ENCODE measurements around the gene COA6. TPM values are rescaled to one million over a fixed set of nuclear protein-coding genes. Genes with fewer than 3 reads are reported as not detected.
"Not testable (repeated sequence)": the region's sequence is repeated elsewhere in the genome, so short reads cannot be mapped to it uniquely, and the experiment has no call there.

The COA6 gene
- total and polyA plus RNA-seq, 2 experiments from 2014 or later: 67.8 to 82.9 TPM

GRCh38 chr1:234398849-234399381 is 25.7 kb downstream of the COA6 start:
- Histone ChIP-seq H3K27ac (no peak overlapping the region), H3K36me3 (replicated peaks; ENCODE audit: insufficient read depth, low read depth) (no peaks in the 10 kb centered on the region), H3K4me3 (no peak overlapping the region), H3K4me1 (ENCODE audit: insufficient read depth) (no peaks in the 10 kb centered on the region), H3K4me2 (no peak overlapping the region), H3K79me2 (no peaks in the 10 kb centered on the region), H3K27me3 (no peaks in the 10 kb centered on the region), H3K9me2 (replicated peaks; ENCODE audit: insufficient read depth) (no peaks in the 10 kb centered on the region), H3K9me3 (ENCODE audit: low read depth) (no peaks in the 10 kb centered on the region), H2AFZ (no peak overlapping the region), H4K20me1 (ENCODE audit: insufficient read depth, poor library complexity, severe bottlenecking) (no peaks in the 10 kb centered on the region)
- DNase-seq (ENCODE audit: low spot score): no peak
- 90% methylated on average over 8 of the region's 8 CpGs for WGBS (ENCODE audit: low lambda C conversion rate, missing lambda C conversion rate)
- TF ChIP-seq CTCF (IDR thresholded peaks at IDR 0.05; ENCODE audit: poor library complexity): no peak
- no peak for TF ChIP-seq EZH2phosphoT487 (IDR thresholded peaks at IDR 0.05; ENCODE audit: low read depth, severe bottlenecking, unreplicated experiment)
- no peak for TF ChIP-seq EZH2 (IDR thresholded peaks at IDR 0.05; ENCODE audit: borderline replicate concordance)

- H3K4me2 ChIP-seq; H3K9me2 ChIP-seq (replicated peaks; ENCODE audit: insufficient read depth); H2AFZ ChIP-seq; H4K20me1 ChIP-seq (ENCODE audit: insufficient read depth, poor library complexity, severe bottlenecking); H3K27ac ChIP-seq; H3K79me2 ChIP-seq; H3K27me3 ChIP-seq; H3K4me1 ChIP-seq (ENCODE audit: insufficient read depth); DNase-seq (ENCODE audit: low spot score); H3K4me3 ChIP-seq; H3K36me3 ChIP-seq (replicated peaks; ENCODE audit: insufficient read depth, low read depth); H3K9me3 ChIP-seq (ENCODE audit: low read depth): not testable (repeated sequence)
- WGBS (ENCODE audit: low lambda C conversion rate, missing lambda C conversion rate): 93% methylated on average over 5 of the region's 6 CpGs
Observed at GRCh38 chr1:234399515-234399914, 26.3 kb downstream of the COA6 start.

GRCh38 chr1:234400773-234401172 is 27.5 kb downstream of the COA6 start:
- H2AFZ ChIP-seq: no peak overlapping the region
- TF ChIP-seq EZH2phosphoT487 (IDR thresholded peaks at IDR 0.05; ENCODE audit: low read depth, severe bottlenecking, unreplicated experiment) (no peak), CTCF (IDR thresholded peaks at IDR 0.05; ENCODE audit: poor library complexity) (no peak), EZH2 (IDR thresholded peaks at IDR 0.05; ENCODE audit: borderline replicate concordance) (no peak)
- no peak overlapping the region for H3K4me3 ChIP-seq
- H3K9me2 ChIP-seq (replicated peaks; ENCODE audit: insufficient read depth): no peaks in the 10 kb centered on the region
- no peak for DNase-seq (ENCODE audit: low spot score)
- H3K79me2 ChIP-seq: no peaks in the 10 kb centered on the region
- H3K4me2 ChIP-seq: no peak overlapping the region
- H3K4me1 ChIP-seq (ENCODE audit: insufficient read depth): no peaks in the 10 kb centered on the region
- H3K9me3 ChIP-seq (ENCODE audit: low read depth): no peaks in the 10 kb centered on the region
- H3K27me3 ChIP-seq: no peaks in the 10 kb centered on the region
- H4K20me1 ChIP-seq (ENCODE audit: insufficient read depth, poor library complexity, severe bottlenecking): no peaks in the 10 kb centered on the region
- H3K36me3 ChIP-seq (replicated peaks; ENCODE audit: insufficient read depth, low read depth): no peaks in the 10 kb centered on the region
- H3K27ac ChIP-seq: no peak overlapping the region

GRCh38 chr1:234401658-234402057 is 28.4 kb downstream of the COA6 start:
- H2AFZ ChIP-seq: no peak overlapping the region
- no peak overlapping the region for H3K4me3 ChIP-seq
- H3K27ac ChIP-seq: no peak overlapping the region
- no peaks in the 10 kb centered on the region for H3K9me3 ChIP-seq (ENCODE audit: low read depth)
- H3K4me2 ChIP-seq: no peak overlapping the region
- no peaks in the 10 kb centered on the region for H3K4me1 ChIP-seq (ENCODE audit: insufficient read depth)
- H3K36me3 ChIP-seq (replicated peaks; ENCODE audit: insufficient read depth, low read depth): no peaks in the 10 kb centered on the region
- 99% methylated on average over 3 of the region's 3 CpGs for WGBS (ENCODE audit: low lambda C conversion rate, missing lambda C conversion rate)
- no peak for DNase-seq (ENCODE audit: low spot score)
- H3K27me3 ChIP-seq: no peaks in the 10 kb centered on the region
- TF ChIP-seq CTCF (IDR thresholded peaks at IDR 0.05; ENCODE audit: poor library complexity) (no peak), EZH2 (IDR thresholded peaks at IDR 0.05; ENCODE audit: borderline replicate concordance) (no peak), EZH2phosphoT487 (IDR thresholded peaks at IDR 0.05; ENCODE audit: low read depth, severe bottlenecking, unreplicated experiment) (no peak)
- H4K20me1 ChIP-seq (ENCODE audit: insufficient read depth, poor library complexity, severe bottlenecking): no peaks in the 10 kb centered on the region
- H3K9me2 ChIP-seq (replicated peaks; ENCODE audit: insufficient read depth): no peaks in the 10 kb centered on the region
- no peaks in the 10 kb centered on the region for H3K79me2 ChIP-seq

Data from hepatocyte (in vitro differentiated cells).